Ishikawa (cell line): Measurements from ENCODE around the gene RNF187.

Experiments used
- EP300 ChIP-seq: IDR thresholded peaks from 2 replicates; pipeline ENCODE4 v1.6.1; 2012; ENCODE audit warnings: borderline replicate concordance
- RAD21 ChIP-seq: IDR thresholded peaks from 2 replicates; pipeline ENCODE4 v1.6.1; 2012; ENCODE audit warnings: low read depth
- REST ChIP-seq: IDR thresholded peaks from 2 replicates; pipeline ENCODE4 v1.6.1; 2012; ENCODE audit warnings: low read depth, mild to moderate bottlenecking
- TAF1 ChIP-seq: IDR thresholded peaks from 2 replicates; pipeline ENCODE4 v1.6.1; 2012; ENCODE audit warnings: low read depth, mild to moderate bottlenecking
- TEAD4 ChIP-seq: IDR thresholded peaks from 2 replicates; pipeline ENCODE4 v1.6.1; 2012
- TF ChIP-seq, protein P1 (sequence below): IDR thresholded peaks from 2 replicates; pipeline ENCODE4 v1.6.1; 2012

DNA sequence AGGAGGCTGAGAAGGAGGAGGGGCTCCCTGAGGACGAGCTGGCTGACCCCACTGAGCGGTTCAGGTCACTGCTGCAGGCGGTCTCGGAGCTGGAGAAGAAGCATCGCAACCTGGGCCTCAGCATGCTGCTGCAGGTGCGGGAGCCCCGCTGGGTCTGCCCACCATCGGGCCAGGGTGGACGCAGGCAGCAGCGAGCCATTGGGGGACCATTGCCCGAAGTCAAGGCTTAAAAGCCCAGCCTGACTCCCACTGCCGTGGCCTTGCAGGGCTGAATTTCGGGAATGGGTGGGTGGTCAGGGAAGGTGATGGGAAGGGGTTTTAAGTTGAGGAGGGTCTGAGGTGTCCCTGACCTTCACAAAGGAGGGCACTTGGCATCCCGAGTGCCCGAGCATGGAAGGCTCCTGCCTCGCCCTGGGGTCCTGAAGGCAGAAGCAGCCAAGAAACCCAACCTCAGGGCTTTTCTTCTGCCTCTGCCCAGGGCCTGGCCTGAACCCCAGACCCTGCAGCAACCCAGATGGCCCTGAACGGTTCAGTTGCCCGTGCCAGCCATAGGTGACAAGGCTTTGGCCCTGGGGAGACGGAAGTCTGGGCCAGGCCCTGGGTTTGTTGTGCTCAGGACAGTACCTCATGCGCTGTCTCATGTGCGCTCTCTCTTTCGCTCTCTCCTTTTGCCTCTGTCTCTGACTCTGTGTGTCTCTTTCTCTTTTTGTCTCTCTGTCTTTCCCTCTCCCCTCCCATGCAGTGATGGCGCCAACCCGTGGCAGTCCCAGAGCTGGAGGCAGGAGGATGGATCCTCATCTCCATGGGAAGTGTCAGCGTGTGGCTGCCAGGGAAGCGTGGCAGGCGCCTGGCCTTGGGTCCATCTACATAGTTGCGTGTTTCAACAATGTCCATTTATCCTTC lies 6.2 kb downstream of the RNF187 start:
- TF ChIP-seq EP300, result no peak
- no peak for TF ChIP-seq TAF1
- no peak for TF ChIP-seq RAD21
- no peak for TF ChIP-seq REST
- TF ChIP-seq, protein P1, sequence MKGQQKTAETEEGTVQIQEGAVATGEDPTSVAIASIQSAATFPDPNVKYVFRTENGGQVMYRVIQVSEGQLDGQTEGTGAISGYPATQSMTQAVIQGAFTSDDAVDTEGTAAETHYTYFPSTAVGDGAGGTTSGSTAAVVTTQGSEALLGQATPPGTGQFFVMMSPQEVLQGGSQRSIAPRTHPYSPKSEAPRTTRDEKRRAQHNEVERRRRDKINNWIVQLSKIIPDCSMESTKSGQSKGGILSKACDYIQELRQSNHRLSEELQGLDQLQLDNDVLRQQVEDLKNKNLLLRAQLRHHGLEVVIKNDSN, result no peak
- TF ChIP-seq TEAD4, result no peak
